Brain microvascular endothelial cell (primary cell): Measurements from ENCODE around the gene CT83.
A peak's percentile ranks its signal among the peaks of the same experiment; 100 is the strongest.

ENCODE experiments used
- DNase-seq: peaks from one replicate; pipeline ENCODE4 v3.0.0-alpha.2; 2020
- H3K27ac ChIP-seq: fragments of 250-450 bp; sonication (Bioruptor Pico); 2 replicates; pipeline ENCODE4 v1.5.1; 2020; ENCODE audit warnings: mild to moderate bottlenecking, moderate library complexity
- H3K27me3 ChIP-seq: fragments of 250-450 bp; sonication (Bioruptor Pico); replicated peaks from 2 replicates; pipeline ENCODE4 v1.5.1; 2020; ENCODE audit warnings: mild to moderate bottlenecking
- H3K36me3 ChIP-seq: fragments of 250-450 bp; sonication (Bioruptor Pico); replicated peaks from 2 replicates; pipeline ENCODE4 v1.5.1; 2020; ENCODE audit warnings: mild to moderate bottlenecking
- H3K4me3 ChIP-seq: 2 replicates; pipeline ENCODE4 v1.5.1; 2011; ENCODE audit warnings: low read depth, mild to moderate bottlenecking, control low read depth, low read length, moderate library complexity
- in situ Hi-C: cut with HindIII; loops from 2 replicates; pipeline ENCODE4 v1.10.0; 2017; ENCODE audit warnings: low sequenced_read_pairs, low pct_ligation_motif_present
- TF ChIP-seq, protein P1 (sequence below): IDR thresholded peaks from 2 replicates; pipeline ENCODE4 v1.5.1; 2011; ENCODE audit warnings: low read depth, mild to moderate bottlenecking, moderate library complexity, low read length, control low read depth, inconsistent platforms; ENCODE audit errors: missing control alignments

Gene CT83, protein sequence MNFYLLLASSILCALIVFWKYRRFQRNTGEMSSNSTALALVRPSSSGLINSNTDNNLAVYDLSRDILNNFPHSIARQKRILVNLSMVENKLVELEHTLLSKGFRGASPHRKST

DNA sequence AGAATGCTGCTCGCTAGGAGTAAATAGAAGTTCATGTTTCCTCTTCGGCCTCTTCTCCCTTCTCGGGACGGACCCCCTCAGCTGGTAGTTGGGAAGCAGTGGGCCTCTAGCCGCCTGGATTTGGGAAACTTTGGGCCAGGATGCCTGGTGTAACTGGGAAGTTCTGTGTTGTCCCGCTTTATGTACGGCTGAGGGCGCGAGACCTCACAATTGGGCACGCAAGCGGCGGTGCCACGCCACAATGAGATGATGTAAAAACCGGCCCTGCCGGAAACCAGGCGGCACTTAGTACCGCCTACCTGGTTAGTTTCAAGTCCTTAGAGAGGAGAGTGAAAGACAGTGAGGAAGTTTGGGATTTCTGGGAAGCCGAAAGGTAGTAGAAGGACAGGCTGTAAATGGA is at the start of gene CT83:
TSS of gene CT83 (minus strand) at position 155 of the 400 bp plus-strand sequence. CDS start at position 35, 120 bp downstream.
- TF ChIP-seq, protein P1, sequence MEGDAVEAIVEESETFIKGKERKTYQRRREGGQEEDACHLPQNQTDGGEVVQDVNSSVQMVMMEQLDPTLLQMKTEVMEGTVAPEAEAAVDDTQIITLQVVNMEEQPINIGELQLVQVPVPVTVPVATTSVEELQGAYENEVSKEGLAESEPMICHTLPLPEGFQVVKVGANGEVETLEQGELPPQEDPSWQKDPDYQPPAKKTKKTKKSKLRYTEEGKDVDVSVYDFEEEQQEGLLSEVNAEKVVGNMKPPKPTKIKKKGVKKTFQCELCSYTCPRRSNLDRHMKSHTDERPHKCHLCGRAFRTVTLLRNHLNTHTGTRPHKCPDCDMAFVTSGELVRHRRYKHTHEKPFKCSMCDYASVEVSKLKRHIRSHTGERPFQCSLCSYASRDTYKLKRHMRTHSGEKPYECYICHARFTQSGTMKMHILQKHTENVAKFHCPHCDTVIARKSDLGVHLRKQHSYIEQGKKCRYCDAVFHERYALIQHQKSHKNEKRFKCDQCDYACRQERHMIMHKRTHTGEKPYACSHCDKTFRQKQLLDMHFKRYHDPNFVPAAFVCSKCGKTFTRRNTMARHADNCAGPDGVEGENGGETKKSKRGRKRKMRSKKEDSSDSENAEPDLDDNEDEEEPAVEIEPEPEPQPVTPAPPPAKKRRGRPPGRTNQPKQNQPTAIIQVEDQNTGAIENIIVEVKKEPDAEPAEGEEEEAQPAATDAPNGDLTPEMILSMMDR = no peak
- in situ Hi-C loops = no loop called here
- Histone ChIP-seq H3K4me3 (no peak within 1 kb of the TSS), H3K36me3 (no peaks in the 10 kb centered on the region), H3K27ac (no peak within 1 kb of the TSS), H3K27me3 (no peaks in the 10 kb centered on the region)
- no peak for DNase-seq

DNA sequence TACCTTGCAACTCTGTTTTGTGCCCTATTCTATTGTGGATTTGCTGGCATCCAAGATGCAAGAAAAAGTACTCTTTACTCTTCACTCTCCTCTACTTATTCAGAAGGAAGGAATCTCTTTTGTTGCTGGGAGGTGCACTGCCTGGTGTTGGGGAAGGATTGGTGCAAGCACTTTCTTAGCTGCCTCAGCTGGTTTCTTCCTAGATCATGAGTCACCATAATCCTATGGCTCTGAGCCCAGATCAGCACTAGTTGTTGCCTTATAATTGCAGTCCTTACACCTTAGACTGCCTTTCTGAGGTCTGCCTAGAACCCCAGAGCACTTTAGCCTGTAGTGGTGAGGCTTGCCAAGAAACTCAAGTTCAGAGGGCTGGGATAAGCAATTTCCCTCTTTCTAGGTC is 37.0 kb upstream of the CT83 start:
- in situ Hi-C loops = no loop called here
- H3K27me3 ChIP-seq = no peaks in the 10 kb centered on the region
- no peak overlapping the region for H3K27ac ChIP-seq
- H3K4me3 ChIP-seq = no peak overlapping the region
- DNase-seq = peak; percentile 2
- TF ChIP-seq, protein P1 = no peak
- H3K36me3 ChIP-seq = no peaks in the 10 kb centered on the region

DNA sequence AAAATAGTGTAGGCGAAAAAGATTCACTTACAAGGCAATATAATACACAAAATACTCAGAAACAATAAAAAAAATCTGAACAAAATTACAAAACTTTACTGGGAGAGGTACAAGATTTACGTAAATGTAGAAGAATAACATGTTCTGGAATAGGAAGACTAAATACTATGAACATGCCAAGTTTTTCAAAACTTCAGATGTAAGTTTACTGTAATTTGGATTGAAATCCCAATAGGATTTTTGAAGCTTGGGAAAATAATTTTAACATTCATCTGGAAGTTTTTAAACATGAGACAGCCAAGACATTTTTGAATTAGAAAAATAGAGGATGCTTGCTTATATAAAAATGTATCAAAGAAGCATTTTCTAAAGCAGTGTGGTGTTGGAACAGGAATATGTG is 30.5 kb upstream of the CT83 start:
- in situ Hi-C loops = no loop called here
- DNase-seq = no peak
- no peak overlapping the region for H3K27ac ChIP-seq
- H3K27me3 ChIP-seq = no peaks in the 10 kb centered on the region
- TF ChIP-seq, protein P1 = no peak
- no peak overlapping the region for H3K4me3 ChIP-seq
- H3K36me3 ChIP-seq = no peaks in the 10 kb centered on the region

DNA sequence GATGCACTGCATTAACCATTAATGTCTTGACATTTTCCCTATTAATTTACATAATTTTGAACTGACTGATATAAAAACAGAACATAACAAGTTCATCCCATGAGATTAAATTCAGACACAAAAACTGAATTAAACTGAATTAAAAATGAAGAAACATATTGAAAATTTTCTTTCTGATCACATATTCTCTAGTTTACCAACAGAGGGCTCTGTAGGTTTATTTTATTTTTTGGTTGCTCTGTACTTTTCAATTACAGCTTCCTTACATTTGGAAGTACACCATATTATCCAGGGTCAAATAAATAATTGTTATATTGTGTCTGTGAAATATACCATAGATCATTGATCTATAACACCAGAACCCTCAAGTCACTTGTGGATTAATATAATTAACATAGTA is 27.3 kb upstream of the CT83 start:
- H3K27ac ChIP-seq = no peak overlapping the region
- no peak for DNase-seq

DNA sequence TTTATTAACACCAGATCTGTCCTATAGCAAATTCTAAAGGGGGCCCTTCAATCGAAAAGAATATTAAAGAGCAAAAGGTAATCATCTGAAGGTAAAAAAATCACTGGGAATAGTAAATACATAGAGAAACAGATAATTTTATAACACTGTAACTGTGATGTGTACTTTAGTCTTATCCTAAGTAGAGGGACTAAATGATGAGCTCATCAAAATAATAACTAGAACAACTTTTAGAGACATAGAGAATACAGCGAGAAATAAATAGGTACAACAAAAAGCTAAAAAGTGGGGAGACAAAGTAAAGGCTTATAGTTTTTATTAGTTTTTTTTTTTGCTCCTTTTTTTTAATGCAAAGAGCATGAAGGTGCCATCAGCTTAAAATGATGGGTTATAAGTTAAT is 17.3 kb upstream of the CT83 start:
- no peaks in the 10 kb centered on the region for H3K36me3 ChIP-seq
- H3K27ac ChIP-seq = no peak overlapping the region
- TF ChIP-seq, protein P1 = no peak
- in situ Hi-C loops = no loop called here
- no peak for DNase-seq
- no peaks in the 10 kb centered on the region for H3K27me3 ChIP-seq
- H3K4me3 ChIP-seq = no peak overlapping the region

More for the DNA sequence above, 27.3 kb upstream of the CT83 start:
- Histone ChIP-seq H3K27me3 (no peaks in the 10 kb centered on the region), H3K36me3 (no peaks in the 10 kb centered on the region), H3K4me3 (no peak overlapping the region)
- TF ChIP-seq, protein P1 = no peak
- in situ Hi-C loops = no loop called here

DNA sequence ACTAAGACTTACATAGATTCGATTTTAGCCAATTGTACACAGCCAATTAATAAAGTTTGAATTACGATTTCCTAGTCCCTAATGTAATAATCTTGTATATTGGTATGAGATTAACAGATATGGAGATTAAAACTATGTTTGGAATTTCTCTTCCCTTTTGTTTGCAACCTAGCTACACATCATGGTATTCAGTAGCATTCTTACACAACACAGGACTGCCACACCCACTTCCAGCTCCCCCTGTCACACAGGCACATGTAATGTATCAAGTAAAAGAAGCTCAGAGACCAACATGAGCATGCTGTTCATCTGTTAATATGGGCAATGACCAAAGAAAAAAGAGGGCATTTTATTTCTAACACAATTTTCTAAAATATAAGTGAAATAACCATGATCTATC is 13.6 kb downstream of the CT83 start:
- Histone ChIP-seq H3K27ac (no peak overlapping the region), H3K27me3 (no peaks in the 10 kb centered on the region), H3K36me3 (no peaks in the 10 kb centered on the region), H3K4me3 (no peak overlapping the region)
- no peak for DNase-seq
- TF ChIP-seq, protein P1 = no peak
- in situ Hi-C loops = no loop called here
